LNCaP clone FGC (cell line): ENCODE measurements around the gene GYPA.
"Not testable (repeated sequence)": the region's sequence is repeated elsewhere in the genome, so short reads cannot be mapped to it uniquely, and the experiment has no call there.

Source experiments
- DNase-seq: peaks from one replicate; pipeline ENCODE4 v3.0.0-alpha.2; 2011; ENCODE audit warnings: low read depth
- H3K4me3 ChIP-seq: 2 replicates; pipeline ENCODE4 v1.5.1; 2011; ENCODE audit warnings: mild to moderate bottlenecking, low read depth, low read length, control low read depth
- TF ChIP-seq, protein P1 (sequence below): IDR thresholded peaks from 2 replicates; pipeline ENCODE4 v1.5.1; 2012; ENCODE audit warnings: mild to moderate bottlenecking; ENCODE audit not compliant: control insufficient read depth, insufficient read depth; ENCODE audit errors: extremely low read depth

Gene GYPA

DNA sequence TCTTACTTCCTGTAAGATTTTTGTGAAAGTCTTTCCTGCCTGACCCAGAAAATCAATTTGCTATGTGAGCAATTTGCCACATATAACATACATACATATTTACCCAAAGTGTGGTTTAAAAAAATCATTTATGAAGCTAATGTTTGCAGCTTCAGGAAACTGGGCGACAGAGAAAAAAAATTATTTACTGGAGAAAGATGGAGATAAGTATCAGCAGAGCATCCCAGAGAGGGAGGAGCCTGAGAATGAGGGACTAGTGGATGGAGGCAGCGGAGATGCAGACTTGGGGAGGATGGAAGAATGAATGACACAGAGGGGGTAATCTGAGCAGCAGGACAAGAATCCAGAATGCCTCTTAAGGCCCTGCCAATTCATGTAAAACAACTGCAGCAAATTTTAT lies 975 bp upstream of the GYPA start:
- H3K4me3 ChIP-seq, result no peak overlapping the region
- TF ChIP-seq, protein P1, sequence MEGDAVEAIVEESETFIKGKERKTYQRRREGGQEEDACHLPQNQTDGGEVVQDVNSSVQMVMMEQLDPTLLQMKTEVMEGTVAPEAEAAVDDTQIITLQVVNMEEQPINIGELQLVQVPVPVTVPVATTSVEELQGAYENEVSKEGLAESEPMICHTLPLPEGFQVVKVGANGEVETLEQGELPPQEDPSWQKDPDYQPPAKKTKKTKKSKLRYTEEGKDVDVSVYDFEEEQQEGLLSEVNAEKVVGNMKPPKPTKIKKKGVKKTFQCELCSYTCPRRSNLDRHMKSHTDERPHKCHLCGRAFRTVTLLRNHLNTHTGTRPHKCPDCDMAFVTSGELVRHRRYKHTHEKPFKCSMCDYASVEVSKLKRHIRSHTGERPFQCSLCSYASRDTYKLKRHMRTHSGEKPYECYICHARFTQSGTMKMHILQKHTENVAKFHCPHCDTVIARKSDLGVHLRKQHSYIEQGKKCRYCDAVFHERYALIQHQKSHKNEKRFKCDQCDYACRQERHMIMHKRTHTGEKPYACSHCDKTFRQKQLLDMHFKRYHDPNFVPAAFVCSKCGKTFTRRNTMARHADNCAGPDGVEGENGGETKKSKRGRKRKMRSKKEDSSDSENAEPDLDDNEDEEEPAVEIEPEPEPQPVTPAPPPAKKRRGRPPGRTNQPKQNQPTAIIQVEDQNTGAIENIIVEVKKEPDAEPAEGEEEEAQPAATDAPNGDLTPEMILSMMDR, result no peak
- DNase-seq, result no peak

GRCh38 chr4:144139991-144140390 lies 527 bp downstream of the GYPA start:
- not testable (repeated sequence) for DNase-seq

GRCh38 chr4:144139547-144139946 lies 971 bp downstream of the GYPA start:
- H3K4me3 ChIP-seq, DNase-seq: not testable (repeated sequence)

More at GRCh38 chr4:144139991-144140390, 527 bp downstream of the GYPA start:
- not testable (repeated sequence) for H3K4me3 ChIP-seq

- not testable (repeated sequence) for DNase-seq
Measured at GRCh38 chr4:144138239-144138638, 2.3 kb downstream of the GYPA start.

GRCh38 chr4:144137137-144137931 lies 3.2 kb downstream of the GYPA start:
- DNase-seq, H3K4me3 ChIP-seq: not testable (repeated sequence)

More at GRCh38 chr4:144138239-144138638, 2.3 kb downstream of the GYPA start:
- not testable (repeated sequence) for H3K4me3 ChIP-seq

DNA sequence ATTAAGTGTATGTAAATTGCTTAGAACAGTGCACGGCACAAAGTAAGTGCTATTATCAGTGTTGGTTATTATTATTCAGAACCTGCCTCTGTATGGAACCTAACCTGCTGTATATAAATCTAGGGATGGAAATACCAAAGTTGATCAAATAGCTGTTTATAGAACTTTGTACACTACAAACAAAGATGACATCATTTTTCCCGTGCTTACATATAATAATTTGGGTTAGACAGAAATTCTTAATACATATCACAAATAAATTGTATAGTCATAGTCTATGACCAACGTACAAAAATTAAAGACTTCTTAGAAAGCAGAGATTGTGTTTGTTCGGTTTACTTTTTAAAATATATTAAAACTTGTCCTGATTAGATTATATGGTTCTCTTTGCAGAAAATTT lies 4.3 kb downstream of the GYPA start:
- not testable (repeated sequence) for DNase-seq, H3K4me3 ChIP-seq

DNA sequence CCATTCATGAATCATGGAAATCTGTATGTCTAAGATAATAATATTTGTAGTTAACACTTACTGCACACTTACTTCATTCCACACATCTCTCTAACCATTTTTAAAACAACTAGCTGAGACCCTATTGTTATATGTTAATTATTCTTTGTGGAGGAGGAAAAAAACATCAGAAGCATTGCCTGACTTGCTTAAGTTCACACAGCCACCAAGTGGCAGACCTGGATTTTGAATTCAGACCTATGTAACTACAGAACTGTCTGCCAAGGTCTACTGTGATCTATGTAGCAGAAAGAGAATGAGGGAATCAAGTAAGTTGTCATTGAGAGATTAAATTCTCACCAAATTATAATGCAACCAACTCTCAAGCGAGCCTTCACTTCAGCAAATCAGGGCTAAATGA lies 10.4 kb downstream of the GYPA start:
- DNase-seq, H3K4me3 ChIP-seq: not testable (repeated sequence)

DNA sequence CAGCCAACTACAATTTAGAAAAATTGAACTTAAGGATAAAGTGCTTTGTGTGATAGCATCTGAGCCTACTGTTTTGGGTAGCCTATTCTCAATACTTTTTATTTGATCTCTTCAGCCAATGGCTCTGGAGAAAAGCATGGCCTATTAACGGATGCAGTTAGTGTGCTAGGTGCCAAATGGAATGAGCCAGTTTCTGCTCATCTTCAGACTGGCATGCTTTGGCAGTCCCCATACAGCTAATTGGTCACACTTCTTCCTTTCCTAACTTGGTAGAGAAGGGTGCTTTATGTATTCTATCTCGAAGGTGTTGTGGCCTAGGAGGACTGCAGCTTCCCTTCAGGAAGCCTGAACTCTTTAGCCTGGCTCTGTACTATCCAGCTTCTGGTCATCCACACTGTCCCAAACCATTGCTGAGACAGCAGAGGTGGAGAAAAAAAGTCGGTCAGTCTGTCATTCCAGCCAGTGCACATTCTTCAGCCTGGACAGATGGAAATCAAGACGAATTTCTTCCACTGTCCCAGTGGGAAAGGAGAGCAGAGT lies 11.1 kb downstream of the GYPA start:
- DNase-seq, H3K4me3 ChIP-seq: not testable (repeated sequence)

DNA sequence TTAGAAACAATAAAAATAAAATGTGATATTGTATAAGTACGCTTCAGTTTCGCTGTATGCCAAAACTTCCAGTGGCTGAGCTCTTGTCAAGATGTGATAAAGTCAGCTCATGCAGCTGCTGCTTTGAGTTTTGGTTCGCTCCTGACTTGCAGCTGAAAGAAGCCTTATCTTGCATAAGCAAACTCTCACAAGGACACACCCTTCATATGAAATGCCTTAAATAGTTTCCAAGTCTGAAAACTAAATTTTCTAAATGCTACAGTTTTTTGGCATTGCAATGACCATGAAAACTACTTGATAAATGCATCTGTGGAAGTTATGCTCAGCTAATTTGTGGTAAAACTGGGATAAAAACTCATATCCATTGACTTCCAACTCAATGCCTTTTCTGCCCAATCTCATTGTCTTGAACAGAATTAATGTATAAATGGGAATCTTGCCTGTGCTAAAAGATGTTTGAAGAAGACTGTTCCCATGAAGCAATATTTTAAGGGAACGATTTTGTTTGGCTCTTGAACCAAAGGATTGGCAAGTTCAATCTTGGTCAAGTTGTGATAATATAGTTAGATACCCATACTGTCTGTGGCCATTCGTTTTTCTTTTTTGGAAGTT lies 11.7 kb downstream of the GYPA start:
- H3K4me3 ChIP-seq, DNase-seq: not testable (repeated sequence)

DNA sequence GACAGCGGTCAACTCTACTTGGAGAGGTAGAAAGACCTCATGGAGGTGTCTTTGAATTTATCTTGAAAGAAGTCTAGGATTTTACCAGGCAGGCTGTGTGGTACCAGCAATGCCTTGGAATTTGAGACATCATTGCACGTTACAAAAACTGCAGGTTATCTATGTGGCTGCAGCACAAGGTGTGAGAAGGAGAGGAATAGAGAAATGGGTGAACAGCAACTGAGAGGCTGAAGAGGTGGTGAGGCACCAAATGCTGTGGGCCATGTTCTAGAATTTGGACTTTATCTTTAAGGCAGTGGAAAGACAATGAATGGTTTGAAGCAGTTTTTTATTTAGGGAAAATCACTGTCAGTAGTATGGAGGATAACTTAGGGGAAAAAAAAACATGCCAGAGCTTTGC lies 15.4 kb downstream of the GYPA start:
- DNase-seq, H3K4me3 ChIP-seq: not testable (repeated sequence)

GRCh38 chr4:144123982-144124635 lies 16.4 kb downstream of the GYPA start:
- DNase-seq, H3K4me3 ChIP-seq: not testable (repeated sequence)
- TF ChIP-seq, protein P1, result peak; percentile 13; the same call in 1 of the 2 replicates

- not testable (repeated sequence) for DNase-seq
Measured at GRCh38 chr4:144123269-144123668, 17.2 kb downstream of the GYPA start.

DNA sequence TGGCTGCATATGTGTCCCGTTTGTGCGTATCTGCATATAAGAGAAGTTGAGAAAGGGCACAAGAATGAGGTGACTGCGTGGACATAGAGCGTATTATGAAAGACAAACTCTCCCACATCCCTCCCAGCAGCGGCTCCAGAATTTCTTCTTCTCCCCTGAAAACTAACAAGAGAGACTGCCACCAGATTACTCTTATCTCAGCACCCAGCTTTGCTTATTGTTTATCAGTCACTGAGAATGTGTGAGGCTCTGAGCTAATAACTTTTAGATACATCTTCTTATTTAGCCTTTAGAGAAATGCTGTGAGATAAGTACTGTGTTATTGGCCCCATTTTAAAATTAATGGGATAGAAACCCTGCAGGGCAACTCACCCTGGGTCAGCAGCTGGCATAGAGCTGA lies 20.8 kb downstream of the GYPA start:
- H3K4me3 ChIP-seq, DNase-seq: not testable (repeated sequence)

More at GRCh38 chr4:144123269-144123668, 17.2 kb downstream of the GYPA start:
- H3K4me3 ChIP-seq, result not testable (repeated sequence)
